Measurements from ENCODE around the gene OLFM2.
A peak's percentile ranks its signal among the peaks of the same experiment; 100 is the strongest.
"Not testable (repeated sequence)": the region's sequence is repeated elsewhere in the genome, so short reads cannot be mapped to it uniquely, and the experiment has no call there.

OLFM2 gene

GRCh38 chr19:9827289-9828238 is 108.8 kb downstream of the OLFM2 start, which contains the start of gene UBL5:
TSS of gene UBL5 (plus strand) at chr19:9827918. CDS start at chr19:9828338, 420 bp downstream.
- DNase-seq, result peak; percentile 80

GRCh38 chr19:9823816-9824215 is 112.5 kb downstream of the OLFM2 start:
- no peak for DNase-seq

GRCh38 chr19:9820034-9820433 is 116.3 kb downstream of the OLFM2 start:
- DNase-seq, result not testable (repeated sequence)

- DNase-seq, result no peak
These were observed 116.8 kb downstream of the OLFM2 start for GRCh38 chr19:9819596-9819909.

- peak; percentile 95 for DNase-seq
These were observed 117.3 kb downstream of the OLFM2 start, which contains the start of gene FBXL12 for GRCh38 chr19:9818734-9819595. TSS of gene FBXL12 (minus strand) at chr19:9819079. CDS start at chr19:9818813, 266 bp downstream.

- no peak for DNase-seq
These were observed 118.1 kb downstream of the OLFM2 start for GRCh38 chr19:9818175-9818733.

GRCh38 chr19:9811139-9811538 is 125.2 kb downstream of the OLFM2 start:
- no peak for DNase-seq

GRCh38 chr19:9808855-9809824 is 127.2 kb downstream of the OLFM2 start:
- no peak for DNase-seq

- no peak for DNase-seq
These were observed 129.5 kb downstream of the OLFM2 start for GRCh38 chr19:9806803-9807202.

Measured in NCI-H2227 treated with DMSO at 0.1 percent for 48 hours (cell line).